CD4-positive, alpha-beta T cell treated with Interleukin-17A for 4 hours (primary cell): ENCODE measurements around the gene FOCAD.
"Not testable (repeated sequence)": the region's sequence is repeated elsewhere in the genome, so short reads cannot be mapped to it uniquely, and the experiment has no call there.

Source experiments
- DNase-seq: peaks from one replicate; pipeline ENCODE4 v3.0.0-alpha.2; 2020; ENCODE audit warnings: mixed read lengths

FOCAD gene

DNA sequence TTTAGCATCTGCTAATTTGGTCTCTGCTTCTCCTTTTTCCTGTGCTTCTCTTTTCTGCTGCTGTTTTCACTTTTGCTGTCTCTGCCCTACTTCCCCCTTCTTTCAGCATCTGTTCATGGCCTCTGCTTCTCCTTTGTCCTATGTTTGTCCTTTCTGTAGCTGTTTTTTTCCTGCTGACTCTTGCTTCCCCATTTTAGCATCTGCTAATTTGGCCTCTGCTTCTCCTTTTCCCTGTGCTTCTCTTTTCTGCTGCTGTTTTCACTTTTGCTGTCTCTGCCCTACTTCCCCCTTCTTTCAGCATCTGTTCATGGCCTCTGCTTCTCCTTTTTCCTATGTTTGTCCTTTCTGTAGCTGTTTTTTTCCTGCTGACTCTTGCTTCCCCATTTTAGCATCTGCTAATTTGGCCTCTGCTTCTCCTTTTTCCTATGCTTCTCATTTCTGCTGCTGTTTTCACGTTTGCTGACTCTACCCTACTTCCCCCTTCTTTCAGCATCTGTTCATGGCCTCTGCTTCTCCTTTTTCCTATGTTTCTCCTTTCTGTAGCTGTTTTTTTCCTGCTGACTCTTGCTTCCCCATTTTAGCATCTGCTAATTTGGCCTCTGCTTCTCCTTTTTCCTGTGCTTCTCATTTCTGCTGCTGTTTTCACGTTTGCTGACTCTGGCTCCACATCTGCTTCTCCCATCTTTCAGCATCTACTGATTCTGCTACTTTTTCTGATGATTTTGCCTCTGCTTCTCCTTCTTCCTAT lies 290.3 kb downstream of the FOCAD start:
- DNase-seq: not testable (repeated sequence)

DNA sequence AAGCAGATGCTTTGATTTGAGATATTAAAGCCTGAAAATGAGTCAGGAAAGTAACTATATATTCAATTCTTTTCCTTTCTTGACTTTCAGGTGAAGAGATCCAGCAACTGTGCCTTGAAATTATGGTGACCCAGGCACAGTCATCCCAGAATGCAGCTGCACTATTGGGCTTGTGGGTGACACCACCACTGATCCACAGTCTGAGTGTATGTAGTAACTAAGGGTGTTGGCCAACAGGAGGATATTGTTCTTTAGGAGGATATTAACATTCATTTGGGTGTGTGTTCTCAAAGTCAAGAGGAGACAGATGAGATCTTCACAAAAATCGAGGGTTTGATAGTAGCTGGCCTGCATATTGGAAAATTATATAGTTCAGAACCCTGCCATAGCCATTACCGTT lies 294.2 kb downstream of the FOCAD start:
- no peak for DNase-seq

DNA sequence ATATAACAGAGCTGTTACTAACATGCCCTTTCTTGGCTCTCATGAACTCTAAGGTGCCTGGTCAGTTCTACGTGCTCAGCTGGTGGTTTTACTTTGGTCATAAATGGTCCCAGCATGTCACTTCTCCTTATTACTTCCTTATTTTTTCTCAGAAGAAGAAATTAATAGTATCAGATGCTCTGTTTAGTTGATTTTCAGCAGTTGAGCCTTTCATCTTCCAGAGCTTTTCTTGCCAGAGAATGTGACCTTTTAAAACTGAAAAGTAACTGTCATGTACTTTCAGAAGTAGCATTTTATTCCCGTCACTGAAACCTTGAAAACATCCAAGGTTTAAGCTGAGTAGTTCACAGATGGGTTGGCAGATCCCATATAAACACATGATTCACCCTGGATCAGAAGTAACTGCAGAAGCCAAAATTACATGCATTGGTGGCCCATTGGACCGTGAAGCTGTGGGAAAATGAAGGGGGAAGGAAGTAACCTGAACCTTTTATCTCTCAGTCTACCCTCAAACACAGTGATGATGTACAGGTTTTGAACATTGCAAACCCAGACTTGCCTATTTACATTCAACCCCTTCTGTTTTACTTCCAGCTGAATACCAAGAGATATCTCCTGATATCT lies 296.9 kb downstream of the FOCAD start:
- DNase-seq: no peak

DNA sequence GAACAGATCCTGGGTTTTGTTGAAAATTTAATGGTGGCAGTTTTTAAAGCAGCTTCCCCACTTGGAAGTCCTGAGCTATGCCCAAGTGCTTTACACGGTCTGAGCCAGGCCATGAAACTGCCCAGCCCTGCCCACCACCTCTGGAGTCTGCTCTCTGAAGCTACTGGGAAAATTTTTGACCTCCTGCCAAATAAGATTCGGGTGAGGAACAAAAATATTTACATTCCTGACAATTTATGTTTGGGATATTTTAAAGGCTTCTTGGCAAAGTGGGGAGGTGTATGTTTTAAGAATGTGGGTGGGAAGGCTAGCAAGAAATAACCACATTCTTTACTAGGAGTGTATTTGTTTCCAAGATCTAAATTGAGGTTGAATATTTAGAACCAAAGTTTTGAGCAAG lies 297.4 kb downstream of the FOCAD start:
- no peak for DNase-seq

DNA sequence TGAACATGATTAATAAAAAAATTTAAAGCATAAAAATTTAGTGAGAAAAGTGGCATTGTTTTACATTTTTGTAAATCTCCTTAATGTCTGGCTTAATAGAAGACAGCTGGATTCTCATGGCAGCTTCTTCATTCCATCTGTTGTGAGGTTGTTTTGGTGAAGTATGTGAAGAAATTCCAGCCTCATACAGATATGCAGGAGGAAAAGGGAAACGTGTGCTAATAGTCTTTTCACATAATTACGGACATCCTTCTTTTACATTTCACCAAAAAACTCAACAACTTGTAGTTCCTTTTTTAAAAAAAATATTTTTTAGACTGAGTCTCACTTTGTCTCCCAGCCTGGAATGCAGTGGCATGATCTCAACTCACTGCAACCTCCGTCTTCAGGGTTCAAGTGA lies 300.4 kb downstream of the FOCAD start:
- no peak for DNase-seq

DNA sequence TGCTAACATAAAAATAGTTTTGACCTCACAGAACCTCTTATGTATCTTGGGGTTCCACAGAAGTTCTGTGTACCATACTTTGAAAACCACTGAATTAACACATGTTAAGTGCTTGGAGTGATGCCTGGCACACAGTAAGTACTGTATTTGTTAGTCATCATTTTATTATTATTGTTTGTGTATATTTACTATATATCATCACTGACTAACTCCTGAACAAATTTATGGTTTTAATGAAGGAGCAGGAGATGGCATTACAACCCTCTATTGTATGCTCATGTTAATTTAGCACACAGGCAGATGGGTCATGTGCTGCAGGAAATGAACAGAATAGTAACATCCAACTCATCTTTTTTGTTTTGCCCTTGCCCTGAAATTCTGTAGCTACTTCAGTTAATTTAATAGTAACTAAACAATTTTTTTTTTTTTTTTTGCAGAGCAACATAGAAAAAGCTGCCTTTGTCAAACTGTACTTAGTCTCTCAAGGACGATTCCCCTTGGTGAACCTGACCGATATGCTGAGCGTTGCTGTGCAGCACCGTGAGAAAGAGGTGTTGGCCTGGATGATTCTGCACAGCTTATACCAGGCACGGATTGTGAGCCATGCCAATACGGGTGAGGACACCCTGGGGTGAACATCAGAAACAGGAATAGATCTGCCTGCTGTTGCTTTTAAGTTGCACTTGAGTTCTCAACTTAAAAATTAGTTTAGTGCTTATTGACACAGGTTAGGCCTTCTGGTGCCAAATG lies 302.0 kb downstream of the FOCAD start:
- no peak for DNase-seq

DNA sequence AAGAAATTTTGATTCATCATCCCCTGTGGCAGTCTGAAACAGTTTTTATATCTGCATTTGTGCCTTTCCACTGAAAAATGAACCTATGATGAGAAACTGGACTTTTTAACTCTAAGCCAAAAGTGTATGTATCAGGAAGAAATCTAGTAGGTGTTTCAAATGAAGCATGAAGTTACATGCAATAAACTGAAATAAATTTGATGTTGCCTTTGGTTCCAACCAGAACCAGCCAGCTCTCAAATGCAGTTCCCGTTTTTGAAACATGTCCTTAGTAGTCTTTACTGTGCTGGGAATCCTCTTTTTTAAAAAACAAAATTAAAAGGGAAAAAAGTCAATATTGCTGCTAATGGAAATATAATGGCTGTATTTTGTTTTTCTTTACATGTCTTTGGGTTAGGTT lies 303.5 kb downstream of the FOCAD start:
- DNase-seq: no peak

DNA sequence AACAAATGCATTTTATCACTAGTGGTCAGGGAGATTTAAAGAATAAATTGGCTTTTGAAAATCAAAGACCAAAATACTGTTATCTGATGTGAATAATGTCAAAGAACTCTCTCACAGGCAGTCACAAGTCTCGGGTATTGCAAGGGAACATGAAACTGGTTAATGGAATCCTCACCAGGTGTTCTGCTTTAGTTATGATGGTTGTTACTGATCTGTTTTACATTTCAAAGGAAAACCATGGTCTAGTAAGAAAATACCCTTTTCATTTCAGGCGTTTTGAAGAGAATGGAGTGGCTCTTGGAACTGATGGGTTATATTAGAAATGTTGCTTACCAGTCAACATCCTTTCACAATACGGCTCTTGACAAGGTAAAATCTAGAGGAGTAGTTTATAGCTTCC lies 304.0 kb downstream of the FOCAD start:
- no peak for DNase-seq

DNA sequence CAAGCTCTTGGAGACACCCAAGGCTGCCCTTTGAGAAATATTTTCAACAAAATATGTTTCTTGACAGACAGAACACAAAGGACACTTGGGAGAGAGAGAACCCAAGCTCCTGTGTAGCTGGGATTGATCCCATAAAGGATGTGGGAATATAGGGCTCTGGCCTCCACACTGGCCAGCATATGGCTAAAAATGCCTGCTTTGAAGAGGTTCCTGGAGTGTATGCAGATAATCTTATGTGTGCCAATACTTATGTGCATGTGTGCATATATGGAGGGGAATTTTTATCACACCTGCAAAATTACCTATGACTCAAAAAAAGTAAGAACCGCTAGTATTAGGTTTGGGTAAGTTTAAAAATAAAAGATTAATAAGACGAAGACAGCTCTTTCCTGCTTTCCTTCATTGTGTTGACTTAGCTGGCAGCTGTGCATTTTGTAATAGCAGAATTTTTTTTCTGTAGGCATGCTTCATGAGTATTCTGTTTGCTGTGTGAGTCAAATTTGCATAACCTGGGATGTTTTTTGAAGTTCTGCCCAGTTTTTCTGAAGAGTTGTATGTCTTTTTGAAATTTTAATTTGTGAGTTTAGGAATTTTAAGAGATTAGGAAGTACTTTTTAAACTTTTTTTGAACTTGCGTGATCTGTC lies 304.7 kb downstream of the FOCAD start:
- DNase-seq: no peak

DNA sequence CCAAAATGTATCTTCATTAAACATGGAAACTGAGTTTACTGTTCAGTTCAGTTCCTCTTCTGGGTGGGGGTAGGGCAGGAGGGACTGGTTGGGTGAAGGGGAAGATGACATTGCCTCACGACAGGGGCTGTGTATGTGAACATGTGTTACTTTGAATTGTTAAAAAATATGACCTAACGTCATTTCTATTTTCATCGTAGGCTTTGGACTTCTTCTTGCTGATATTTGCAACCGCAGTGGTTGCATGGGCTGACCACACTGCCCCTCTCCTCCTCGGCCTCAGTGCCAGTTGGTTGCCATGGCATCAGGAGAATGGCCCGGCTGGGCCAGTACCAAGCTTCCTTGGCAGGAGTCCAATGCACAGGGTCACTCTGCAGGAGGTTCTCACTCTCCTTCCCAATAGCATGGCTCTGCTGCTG lies 305.9 kb downstream of the FOCAD start:
- DNase-seq: no peak

DNA sequence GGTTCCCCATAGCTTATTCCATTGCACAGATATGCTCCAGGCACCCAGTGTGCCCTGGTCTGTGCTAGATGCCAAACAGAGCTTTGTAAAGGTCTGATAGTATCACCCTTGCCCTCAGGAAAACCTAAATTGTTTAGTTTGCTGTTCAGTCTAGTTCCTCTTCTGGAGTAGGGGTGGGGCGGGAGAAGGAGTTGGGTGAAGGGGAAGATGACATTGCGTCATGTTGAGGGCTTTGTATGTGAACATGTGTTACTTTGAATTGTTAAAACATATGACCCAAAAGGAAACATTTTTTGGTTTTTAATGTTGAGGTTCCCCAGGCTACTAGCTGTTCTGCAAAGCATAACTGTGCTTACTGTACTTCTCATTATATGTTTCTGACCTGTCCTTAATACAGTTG lies 306.8 kb downstream of the FOCAD start:
- no peak for DNase-seq

DNA sequence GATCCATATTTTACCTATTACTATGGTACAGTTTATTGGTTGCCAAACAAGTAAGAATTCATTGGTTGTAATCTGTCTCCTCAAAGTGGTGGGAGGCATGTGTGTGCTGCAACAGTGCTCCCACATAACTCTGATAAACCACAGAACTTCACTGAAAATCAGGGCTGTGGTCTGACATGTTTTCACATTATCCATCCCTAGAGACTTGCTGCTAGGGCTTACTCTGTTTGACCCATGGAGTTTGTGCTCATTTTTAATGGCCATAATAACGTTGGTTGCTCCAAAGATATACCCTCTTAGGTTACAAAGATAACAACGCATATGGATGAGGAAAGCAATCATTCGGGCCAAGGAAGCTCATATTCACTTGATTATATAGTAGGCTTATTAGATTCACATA lies 310.4 kb downstream of the FOCAD start:
- DNase-seq: no peak

DNA sequence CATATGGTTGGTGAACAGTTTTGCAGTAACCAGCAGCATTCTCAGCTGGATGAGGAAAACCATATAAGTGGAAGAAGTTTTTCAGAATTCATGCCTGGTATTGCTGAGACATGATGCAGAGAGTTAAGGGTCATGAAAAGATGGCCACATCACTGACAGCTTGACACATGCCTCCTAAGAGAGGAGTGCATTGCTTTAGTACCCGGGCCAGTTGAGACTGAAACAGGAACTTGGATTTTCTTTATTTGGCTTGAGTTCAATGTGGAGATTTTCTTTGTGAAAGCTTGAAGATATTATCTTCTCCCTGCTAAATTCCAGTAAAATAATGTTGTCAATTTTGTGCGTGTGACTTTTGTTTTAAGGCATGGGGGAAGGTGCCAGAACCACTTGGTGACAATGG lies 311.6 kb downstream of the FOCAD start:
- no peak for DNase-seq

DNA sequence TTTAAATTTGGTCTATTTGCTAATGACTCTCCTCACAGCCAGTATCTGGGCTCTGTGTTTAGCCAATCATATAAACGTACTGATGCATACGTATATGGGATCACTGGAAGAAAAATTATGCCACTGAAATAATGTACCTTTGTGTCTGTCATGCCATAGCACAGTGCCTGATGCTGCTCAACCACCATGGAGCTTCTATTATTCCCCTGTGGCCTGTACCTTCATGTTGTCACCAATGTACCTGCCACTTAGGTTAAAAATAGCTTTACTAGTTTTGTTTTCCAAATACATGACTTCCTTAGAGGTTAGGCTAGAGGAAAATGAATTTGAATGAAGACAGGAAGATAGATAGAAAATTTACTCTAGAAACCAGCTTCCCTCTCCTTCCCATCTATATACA lies 312.8 kb downstream of the FOCAD start:
- DNase-seq: no peak

DNA sequence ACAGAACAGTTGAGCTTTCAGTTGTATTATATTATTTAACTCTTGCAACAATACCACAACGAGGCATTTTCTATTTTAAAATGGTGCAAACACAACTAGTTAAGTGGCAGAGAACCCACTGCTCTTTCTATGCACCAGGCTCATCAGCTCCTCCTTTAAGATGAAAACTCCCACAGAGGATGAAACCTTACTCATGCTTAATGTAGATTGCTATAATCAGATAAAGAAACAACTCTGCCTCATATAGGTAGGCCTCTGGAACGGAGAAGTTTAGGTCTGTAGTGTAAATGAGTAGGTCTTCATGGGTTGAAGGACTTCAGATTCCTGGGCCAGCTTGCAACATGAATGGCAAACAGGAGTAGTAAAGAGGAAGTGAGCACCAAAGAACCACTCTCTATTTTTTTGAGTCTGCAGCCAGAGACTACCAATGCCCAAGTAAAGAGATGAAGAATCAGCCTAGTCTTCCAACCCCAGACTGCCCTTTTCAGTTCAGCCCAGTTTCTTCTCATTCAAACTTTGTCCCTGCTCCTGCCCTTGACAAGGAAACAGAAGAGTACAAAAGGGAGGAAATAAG lies 313.5 kb downstream of the FOCAD start:
- no peak for DNase-seq

DNA sequence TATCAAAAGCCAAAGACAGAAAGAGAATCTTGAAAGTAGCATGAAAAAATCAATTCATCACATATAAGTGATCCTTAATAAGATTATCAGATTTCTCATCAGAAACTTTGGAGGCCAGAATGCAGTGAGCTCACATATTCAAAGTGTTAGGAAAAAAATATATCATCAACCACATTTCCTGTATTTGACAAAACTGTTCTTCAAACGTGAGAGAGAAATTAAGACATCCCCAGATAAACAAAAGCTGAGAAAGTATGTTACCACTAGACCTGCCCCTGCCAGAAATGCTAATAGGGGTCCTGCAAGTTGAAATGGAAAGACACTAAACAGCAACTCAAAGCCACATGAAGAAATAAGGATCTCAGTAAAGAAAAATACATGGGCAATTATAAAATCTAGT lies 317.5 kb downstream of the FOCAD start:
- no peak for DNase-seq

DNA sequence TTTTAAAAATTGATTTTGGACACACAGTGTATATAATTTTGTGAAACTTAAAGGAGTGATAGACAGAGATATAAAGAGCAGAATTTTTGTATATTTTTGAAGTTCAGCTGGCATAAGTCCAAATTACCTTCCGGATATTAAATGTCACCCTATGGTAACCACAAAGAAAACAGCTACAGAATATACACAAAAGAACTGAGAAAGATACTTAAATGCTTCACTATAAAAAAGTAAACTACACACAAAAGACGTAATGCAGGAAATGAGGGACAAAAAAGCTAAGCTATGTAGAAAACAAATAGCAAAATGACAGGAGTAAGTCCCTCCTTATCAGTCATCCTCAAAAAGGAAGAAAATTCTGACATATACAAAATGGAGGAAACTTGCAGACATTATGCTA lies 318.0 kb downstream of the FOCAD start:
- DNase-seq: no peak

DNA sequence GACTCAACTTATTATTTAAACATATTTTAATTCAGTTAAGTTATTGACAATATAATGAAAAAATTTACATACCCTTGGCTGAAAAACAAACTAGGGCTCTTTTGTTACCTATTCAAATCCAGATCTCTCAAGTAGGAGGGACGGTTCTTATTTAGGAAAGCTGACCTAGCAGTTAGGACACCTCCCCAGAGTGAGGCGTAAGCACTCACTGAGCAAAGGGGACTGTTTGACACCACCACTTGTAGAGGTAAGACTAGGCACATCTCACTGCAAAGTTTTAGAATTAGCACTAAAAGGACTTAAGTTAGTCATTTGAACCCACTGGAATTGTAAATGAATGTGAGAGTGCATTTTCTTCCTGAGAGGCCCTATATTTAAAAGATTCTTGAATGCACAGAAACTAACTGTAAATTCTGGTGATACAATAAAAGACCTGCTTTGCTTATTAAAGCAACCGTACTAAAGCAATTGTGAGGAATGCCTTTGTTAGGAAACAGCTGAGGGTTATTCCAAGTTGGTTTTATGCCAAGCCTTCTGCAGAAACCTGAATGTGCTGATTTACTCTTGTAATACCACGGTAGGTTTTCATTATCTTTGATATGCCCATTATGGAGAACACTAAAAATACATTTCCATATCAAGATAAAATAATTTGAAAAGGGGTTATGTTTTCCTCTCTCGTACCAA lies 331.2 kb downstream of the FOCAD start:
- no peak for DNase-seq

DNA sequence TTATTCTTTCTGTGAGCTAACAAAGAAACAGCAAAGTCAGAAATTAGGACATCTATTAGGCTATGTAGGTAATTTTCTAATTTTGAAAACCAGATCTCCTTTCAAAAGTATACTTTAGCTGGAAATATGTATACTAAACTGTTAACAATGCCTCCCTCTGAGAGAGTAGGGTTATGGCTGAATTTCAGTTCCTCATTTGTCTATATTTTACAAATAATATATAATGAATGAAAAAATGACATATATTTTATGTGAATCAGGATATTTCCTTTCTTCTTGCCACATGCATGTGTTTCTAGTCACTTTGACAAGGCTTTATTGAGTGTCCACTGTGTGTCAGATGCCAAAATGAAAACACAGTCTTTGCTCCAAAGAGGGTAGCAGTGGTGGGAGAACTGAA lies 331.9 kb downstream of the FOCAD start:
- DNase-seq: no peak

DNA sequence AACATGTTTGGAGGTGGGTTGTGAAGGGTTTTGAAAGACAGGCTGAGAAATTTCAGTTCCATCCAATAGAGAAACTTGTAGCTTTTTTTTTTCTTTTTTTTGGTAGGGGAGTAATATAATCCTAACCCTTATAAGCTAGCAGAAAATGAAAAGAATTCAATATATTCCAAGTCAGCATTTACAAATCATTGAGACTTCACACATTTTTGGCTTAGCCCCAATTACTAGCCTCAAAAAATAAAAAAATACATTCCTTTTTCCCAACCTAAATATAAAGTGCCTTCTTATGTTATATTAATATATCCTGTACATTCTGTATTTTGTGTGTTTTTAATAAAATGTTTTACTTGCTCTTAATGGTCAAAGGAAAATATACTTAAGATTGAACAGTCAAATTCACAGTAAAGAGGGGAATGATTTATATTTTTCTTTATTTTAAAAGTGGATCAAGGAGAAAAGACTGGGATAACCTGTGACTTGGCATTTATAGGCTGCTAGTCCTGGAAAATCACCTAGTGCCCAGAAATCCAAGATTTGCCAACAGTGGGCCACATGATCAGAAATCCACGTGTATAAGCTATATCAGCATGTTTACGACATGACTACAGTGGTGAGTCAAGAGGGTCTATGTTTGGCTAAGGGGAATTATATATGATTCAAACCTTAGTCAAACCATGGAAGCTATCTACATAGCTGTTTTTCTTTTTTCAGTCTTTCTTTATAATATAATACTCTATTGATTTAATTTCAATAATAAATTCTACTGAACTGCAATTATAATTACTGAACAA lies 332.8 kb downstream of the FOCAD start:
- DNase-seq: no peak

DNA sequence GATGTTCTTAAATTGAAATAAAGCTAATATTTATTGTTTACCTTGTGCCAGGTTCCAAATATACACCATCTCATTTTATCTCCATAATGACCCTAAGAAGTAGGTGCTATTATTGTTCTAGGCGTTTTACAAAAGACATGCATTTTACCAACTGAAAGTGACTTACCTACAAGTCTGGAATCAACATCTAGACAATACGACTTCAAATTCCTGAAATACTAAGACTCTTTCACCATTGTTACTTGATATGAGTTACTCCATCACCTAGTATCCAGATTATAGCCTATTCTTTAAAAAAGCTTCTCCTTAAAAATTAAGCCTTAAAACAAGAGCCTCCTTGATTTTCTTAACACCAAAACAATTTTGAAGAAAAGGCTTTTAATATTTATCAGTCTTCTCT lies 334.1 kb downstream of the FOCAD start:
- no peak for DNase-seq

DNA sequence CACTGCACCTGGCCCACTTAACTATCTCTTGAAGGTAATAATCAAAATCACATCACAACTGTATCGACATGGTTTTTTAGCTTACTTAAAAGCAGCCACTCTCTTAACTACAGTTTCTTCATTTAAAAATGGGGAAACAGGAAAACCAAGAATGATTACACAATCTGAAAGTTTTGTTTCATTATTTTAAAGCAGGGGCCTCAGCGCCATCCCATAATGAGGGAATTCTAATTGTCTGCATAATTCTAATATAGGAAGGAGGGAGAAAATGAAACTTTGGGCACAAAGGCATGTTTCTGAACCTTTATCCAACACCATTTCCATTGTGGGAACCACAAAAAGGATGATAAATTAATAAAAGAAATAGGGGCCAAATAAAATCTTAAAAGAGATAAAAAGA lies 339.8 kb downstream of the FOCAD start:
- no peak for DNase-seq
